ENCODE data around the gene TRIM26.
"Not testable (repeated sequence)": the region's sequence is repeated elsewhere in the genome, so short reads cannot be mapped to it uniquely, and the experiment has no call there.

Gene TRIM26

DNA sequence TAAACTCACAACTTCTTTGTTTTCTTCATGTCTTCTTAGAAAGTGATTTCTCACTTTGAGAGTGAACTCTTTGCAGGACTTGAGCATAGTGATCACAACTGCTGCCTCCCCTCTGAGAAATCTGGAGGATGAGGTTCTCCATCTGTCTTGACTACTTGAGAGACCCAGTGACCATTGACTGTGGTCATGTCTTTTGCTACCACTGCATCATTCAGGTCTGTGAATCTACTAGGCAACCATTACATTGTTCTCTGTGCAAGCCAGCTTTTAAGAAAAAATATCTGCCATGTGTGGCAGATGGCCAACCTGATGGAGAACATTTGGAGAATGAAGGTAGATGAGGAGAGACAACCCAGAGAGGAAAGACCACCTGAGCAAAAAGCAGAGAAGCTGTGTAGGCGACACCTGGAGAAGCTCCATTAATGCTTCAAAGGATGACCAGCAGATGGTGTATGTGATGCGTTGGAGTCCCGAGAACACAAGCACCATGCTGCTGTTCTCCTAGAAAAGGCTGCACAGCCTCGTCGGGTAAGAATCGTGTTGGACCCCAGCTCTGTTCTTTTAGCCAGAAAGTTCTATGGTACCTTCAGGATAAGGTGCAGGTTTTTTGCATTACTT lies 25.1 kb upstream of the TRIM26 start:
- TF ChIP-seq, protein P1, sequence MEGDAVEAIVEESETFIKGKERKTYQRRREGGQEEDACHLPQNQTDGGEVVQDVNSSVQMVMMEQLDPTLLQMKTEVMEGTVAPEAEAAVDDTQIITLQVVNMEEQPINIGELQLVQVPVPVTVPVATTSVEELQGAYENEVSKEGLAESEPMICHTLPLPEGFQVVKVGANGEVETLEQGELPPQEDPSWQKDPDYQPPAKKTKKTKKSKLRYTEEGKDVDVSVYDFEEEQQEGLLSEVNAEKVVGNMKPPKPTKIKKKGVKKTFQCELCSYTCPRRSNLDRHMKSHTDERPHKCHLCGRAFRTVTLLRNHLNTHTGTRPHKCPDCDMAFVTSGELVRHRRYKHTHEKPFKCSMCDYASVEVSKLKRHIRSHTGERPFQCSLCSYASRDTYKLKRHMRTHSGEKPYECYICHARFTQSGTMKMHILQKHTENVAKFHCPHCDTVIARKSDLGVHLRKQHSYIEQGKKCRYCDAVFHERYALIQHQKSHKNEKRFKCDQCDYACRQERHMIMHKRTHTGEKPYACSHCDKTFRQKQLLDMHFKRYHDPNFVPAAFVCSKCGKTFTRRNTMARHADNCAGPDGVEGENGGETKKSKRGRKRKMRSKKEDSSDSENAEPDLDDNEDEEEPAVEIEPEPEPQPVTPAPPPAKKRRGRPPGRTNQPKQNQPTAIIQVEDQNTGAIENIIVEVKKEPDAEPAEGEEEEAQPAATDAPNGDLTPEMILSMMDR (IDR thresholded peaks at IDR 0.05; ENCODE audit: control insufficient read depth, insufficient read depth, low read depth, low read length, missing control alignments) = peak; percentile 44
- no peak overlapping the region for H3K4me3 ChIP-seq (ENCODE audit: control insufficient read depth, low read depth, low read length)
- DNase-seq (ENCODE audit: low read depth) = no peak

DNA sequence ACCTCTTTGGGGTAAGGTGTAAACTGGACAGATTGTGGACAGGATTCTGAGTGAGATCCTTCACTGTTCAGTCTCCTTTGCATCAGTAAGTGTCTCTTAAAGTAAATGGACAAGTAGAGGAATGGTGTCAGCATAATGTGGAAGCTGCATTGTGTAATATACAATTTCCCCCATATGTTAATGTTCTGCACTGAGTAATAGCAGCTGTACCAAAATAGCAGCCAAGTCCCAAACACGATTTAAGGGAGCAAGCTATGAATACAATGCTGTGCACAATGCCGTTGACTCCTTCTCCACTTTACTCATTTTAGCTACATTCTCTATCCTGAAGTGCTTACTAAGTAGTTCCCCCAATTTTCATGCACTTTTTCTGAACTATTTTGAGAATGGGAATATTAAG lies 21.1 kb upstream of the TRIM26 start:
- TF ChIP-seq, protein P1 (IDR thresholded peaks at IDR 0.05; ENCODE audit: control insufficient read depth, insufficient read depth, low read depth, low read length, missing control alignments) = no peak
- H3K4me3 ChIP-seq (ENCODE audit: control insufficient read depth, low read depth, low read length) = no peak overlapping the region
- no peak for DNase-seq (ENCODE audit: low read depth)

DNA sequence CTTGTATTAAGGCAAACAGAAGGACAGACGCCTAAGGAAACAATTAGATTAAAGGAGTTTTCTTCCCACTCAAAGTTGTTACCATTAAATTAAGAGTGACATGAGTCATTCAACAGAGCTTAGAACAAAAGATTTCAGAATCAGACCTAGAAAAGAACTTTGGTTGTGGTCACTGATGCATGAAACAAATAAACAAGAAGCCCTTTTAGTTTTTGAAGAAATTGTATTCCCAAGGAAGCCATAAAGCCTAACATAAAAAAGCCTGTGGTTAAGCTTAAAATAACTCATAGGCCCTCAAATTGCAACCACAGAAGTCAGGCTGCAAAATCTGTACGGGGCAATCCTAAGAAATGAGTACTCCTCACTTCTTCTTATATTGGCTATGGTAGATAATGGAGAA lies 17.9 kb upstream of the TRIM26 start:
- H3K4me3 ChIP-seq (ENCODE audit: control insufficient read depth, low read depth, low read length) = no peak overlapping the region
- DNase-seq (ENCODE audit: low read depth) = no peak
- TF ChIP-seq, protein P1 (IDR thresholded peaks at IDR 0.05; ENCODE audit: control insufficient read depth, insufficient read depth, low read depth, low read length, missing control alignments) = no peak

DNA sequence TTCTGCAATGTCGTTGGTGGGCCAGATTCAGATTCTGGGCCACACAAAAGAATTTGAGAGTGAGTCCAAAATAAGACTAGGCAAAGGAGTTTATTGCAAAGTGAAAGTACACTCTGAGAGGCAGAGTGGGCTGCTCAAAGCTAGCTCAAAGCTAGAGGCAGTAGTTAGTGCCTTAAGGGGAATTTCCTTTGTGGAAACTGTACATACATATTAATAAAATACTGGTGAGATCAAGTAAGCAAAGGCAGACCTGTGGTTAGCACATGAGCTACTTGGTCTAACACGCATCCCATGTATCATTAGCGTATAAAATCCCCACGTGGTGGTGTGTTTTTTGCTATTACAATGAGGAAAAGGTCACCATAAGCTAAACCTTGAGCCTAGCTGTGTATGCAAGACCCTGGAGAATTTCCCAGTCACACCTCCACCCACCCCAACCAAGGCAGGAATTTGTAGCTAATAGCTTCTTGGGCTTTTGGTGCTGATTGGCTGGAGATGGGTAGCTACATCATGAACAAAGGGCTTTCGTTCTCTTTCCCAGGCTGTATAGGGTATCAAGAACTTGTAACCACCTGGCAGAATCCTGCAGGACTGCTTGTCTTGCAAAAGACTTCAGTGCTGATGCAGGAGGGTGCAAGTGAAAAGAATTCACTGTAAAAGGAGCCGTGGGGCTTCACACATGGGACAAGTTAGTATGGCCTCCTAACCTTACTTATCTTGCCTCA lies 14.7 kb upstream of the TRIM26 start:
- DNase-seq (ENCODE audit: low read depth) = no peak
- TF ChIP-seq, protein P1 (IDR thresholded peaks at IDR 0.05; ENCODE audit: control insufficient read depth, insufficient read depth, low read depth, low read length, missing control alignments) = no peak
- no peak overlapping the region for H3K4me3 ChIP-seq (ENCODE audit: control insufficient read depth, low read depth, low read length)

DNA sequence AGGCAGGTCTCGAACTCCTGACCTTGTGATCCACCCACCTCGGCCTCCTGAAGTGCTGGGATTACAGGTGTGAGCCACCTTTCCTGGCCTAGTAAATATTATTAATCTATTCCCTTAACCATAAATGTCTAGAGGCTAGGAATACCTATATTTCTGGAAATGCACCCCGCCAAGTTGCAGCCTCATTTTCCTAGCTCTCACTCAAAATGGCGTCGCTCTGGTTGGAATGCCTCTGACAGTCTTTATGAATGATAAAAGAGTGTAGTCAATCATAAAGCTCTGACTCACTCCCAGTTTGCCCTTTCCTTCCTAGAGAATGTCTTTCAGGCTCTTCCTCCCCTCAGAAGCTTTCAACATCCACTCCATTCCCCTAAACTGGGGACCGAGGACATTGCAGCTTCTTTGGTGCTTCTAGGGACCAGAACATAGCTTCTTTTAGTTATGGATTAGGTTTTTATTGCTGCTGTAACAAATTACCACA lies 14.1 kb upstream of the TRIM26 start:
- H3K4me3 ChIP-seq (ENCODE audit: control insufficient read depth, low read depth, low read length) = no peak overlapping the region
- TF ChIP-seq, protein P1 (IDR thresholded peaks at IDR 0.05; ENCODE audit: control insufficient read depth, insufficient read depth, low read depth, low read length, missing control alignments) = no peak
- no peak for DNase-seq (ENCODE audit: low read depth)

DNA sequence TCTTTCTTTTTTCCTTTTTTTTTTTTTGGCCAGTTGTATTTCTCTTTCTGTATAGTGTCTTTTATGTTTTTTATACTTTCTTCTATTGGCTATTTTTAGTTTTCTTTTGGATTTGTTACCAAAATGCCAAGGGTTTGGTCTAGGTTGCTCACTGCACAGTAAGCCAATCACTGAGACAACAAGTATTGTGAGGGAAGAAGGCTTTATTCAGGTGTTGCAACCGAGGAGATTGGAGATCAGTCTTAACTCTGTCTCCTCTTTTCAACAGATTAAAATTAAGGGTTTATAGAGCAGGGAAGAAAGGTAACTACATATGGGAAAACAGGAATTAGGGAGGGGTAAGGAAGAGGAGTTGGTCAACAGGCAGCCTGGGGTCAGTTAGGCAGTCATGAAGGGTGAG lies 10.1 kb upstream of the TRIM26 start:
- TF ChIP-seq, protein P1 (IDR thresholded peaks at IDR 0.05; ENCODE audit: control insufficient read depth, insufficient read depth, low read depth, low read length, missing control alignments) = no peak
- H3K4me3 ChIP-seq (ENCODE audit: control insufficient read depth, low read depth, low read length) = no peak overlapping the region
- DNase-seq (ENCODE audit: low read depth) = no peak

DNA sequence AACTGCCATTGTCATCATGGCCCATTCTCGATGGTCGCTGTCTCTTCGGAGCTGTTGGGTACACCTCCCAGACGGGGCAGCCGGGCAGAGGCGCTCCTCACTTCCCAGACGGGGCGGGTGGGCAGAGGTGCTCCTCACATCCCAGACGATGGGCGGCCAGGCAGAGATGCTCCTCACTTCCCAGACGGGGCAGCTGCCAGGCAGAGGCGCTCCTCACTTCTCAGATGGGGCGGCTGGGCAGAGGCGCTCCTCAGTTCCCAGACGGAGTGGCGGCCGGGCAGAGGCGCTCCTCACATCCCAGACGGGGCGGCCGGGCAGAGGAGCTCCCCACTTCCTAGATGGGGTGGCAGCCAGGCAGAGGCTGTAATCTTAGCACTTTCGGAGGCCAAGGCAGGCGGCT lies 8.8 kb upstream of the TRIM26 start:
- DNase-seq (ENCODE audit: low read depth); H3K4me3 ChIP-seq (ENCODE audit: control insufficient read depth, low read depth, low read length): not testable (repeated sequence)

DNA sequence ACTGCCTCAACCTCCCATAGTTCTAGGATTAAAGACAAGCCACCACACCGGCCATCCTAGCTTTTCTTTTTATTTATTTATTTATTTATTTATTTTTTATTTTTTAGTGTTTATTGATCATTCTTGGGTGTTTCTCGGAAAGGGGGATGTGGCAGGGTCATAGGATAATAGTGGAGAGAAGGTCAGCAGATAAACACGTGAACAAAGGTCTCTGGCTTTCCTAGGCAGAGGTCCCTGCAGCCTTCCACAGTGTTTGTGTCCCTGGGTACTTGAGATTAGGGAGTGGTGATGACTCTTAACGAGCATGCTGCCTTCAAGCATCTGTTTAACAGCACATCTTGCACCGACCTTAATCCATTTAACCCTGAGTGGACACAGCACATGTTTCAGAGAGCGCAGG lies 8.2 kb upstream of the TRIM26 start:
- H3K4me3 ChIP-seq (ENCODE audit: control insufficient read depth, low read depth, low read length); DNase-seq (ENCODE audit: low read depth): not testable (repeated sequence)
